Measurements from ENCODE around the gene FER. TPM values are rescaled to one million over a fixed set of nuclear protein-coding genes. Genes with fewer than 3 reads are reported as not detected.

FER gene
- total RNA-seq, 1 experiment from 2014 or later: 19.4 TPM

- Histone ChIP-seq H3F3A (ENCODE audit: low read length, unreplicated experiment) (no peaks in the 10 kb centered on the region), H3K27ac (ENCODE audit: low read length) (no peak overlapping the region), H3K79me2 (ENCODE audit: low read length) (no peaks in the 10 kb centered on the region), H3K9me2 (replicated peaks; ENCODE audit: low read length) (no peaks in the 10 kb centered on the region), H3K27me3 (ENCODE audit: low read length) (no peaks in the 10 kb centered on the region), H3K4me2 (ENCODE audit: low read length) (no peak overlapping the region), H3K36me3 (ENCODE audit: low read depth, low read length) (no peaks in the 10 kb centered on the region; the same call in 1 of the 2 replicates), H3K9me3 (ENCODE audit: low read length) (no peaks in the 10 kb centered on the region), H4K20me1 (ENCODE audit: low read length) (no peaks in the 10 kb centered on the region), H3K4me1 (ENCODE audit: insufficient read depth, low read length) (no peaks in the 10 kb centered on the region), H3K9ac (ENCODE audit: low read length) (no peak overlapping the region), H3K4me3 (ENCODE audit: low read length) (no peak overlapping the region), H2AFZ (ENCODE audit: low read length) (no peak overlapping the region)
- no TSS peak for BruUV-seq (replicated peaks)
- POLR2A ChIA-PET (ENCODE audit: unreplicated experiment): no interaction called here
- DNase-seq: no peak
- no peak for ATAC-seq
- CTCF ChIA-PET: no interaction called here
- intact Hi-C loops (cut with micrococcal nuclease): no loop called here
- TF ChIP-seq EZH2phosphoT487 (IDR thresholded peaks at IDR 0.05; ENCODE audit: borderline replicate concordance, low read length) (no peak), EZH2 (IDR thresholded peaks at IDR 0.05; ENCODE audit: low read length, unreplicated experiment) (no peak), CTCF (conservative IDR thresholded peaks at IDR 0.05; ENCODE audit: low read depth, low read length) (no peak)
These were observed 131.1 kb downstream of the FER start for GRCh38 chr5:108878756-108879155.

GRCh38 chr5:108881133-108881532 is 133.4 kb downstream of the FER start:
- TF ChIP-seq CTCF (conservative IDR thresholded peaks at IDR 0.05; ENCODE audit: low read depth, low read length) (no peak), EZH2 (IDR thresholded peaks at IDR 0.05; ENCODE audit: low read length, unreplicated experiment) (no peak), EZH2phosphoT487 (IDR thresholded peaks at IDR 0.05; ENCODE audit: borderline replicate concordance, low read length) (no peak)
- no peaks in the 10 kb centered on the region for H3K9me3 ChIP-seq (ENCODE audit: low read length)
- H3K79me2 ChIP-seq (ENCODE audit: low read length): no peaks in the 10 kb centered on the region
- no peak overlapping the region for H3K4me3 ChIP-seq (ENCODE audit: low read length)
- no peaks in the 10 kb centered on the region for H3K9me2 ChIP-seq (replicated peaks; ENCODE audit: low read length)
- H3K4me1 ChIP-seq (ENCODE audit: insufficient read depth, low read length): no peaks in the 10 kb centered on the region
- H4K20me1 ChIP-seq (ENCODE audit: low read length): no peaks in the 10 kb centered on the region
- no peak overlapping the region for H3K4me2 ChIP-seq (ENCODE audit: low read length)
- CTCF ChIA-PET: no interaction called here
- H3F3A ChIP-seq (ENCODE audit: low read length, unreplicated experiment): no peaks in the 10 kb centered on the region
- H3K36me3 ChIP-seq (ENCODE audit: low read depth, low read length): no peaks in the 10 kb centered on the region; the same call in 1 of the 2 replicates
- H3K9ac ChIP-seq (ENCODE audit: low read length): no peak overlapping the region
- no peaks in the 10 kb centered on the region for H3K27me3 ChIP-seq (ENCODE audit: low read length)
- POLR2A ChIA-PET (ENCODE audit: unreplicated experiment): no interaction called here
- ATAC-seq: no peak
- H2AFZ ChIP-seq (ENCODE audit: low read length): no peak overlapping the region
- intact Hi-C loops (cut with micrococcal nuclease): no loop called here
- no peak overlapping the region for H3K27ac ChIP-seq (ENCODE audit: low read length)
- BruUV-seq (replicated peaks): no TSS peak
- DNase-seq: no peak

GRCh38 chr5:108884736-108885135 is 137.0 kb downstream of the FER start:
- H3K9me3 ChIP-seq (ENCODE audit: low read length): no peaks in the 10 kb centered on the region
- no peaks in the 10 kb centered on the region for H3K4me1 ChIP-seq (ENCODE audit: insufficient read depth, low read length)
- H3K9me2 ChIP-seq (replicated peaks; ENCODE audit: low read length): no peaks in the 10 kb centered on the region
- H3K27me3 ChIP-seq (ENCODE audit: low read length): no peaks in the 10 kb centered on the region
- BruUV-seq (replicated peaks): no TSS peak
- no peak overlapping the region for H3K4me2 ChIP-seq (ENCODE audit: low read length)
- no peak overlapping the region for H2AFZ ChIP-seq (ENCODE audit: low read length)
- ChIA-PET CTCF (no interaction called here), POLR2A (ENCODE audit: unreplicated experiment) (no interaction called here)
- H3K9ac ChIP-seq (ENCODE audit: low read length): no peak overlapping the region
- no peaks in the 10 kb centered on the region; the same call in 1 of the 2 replicates for H3K36me3 ChIP-seq (ENCODE audit: low read depth, low read length)
- ATAC-seq (no peak), DNase-seq (no peak)
- H3K4me3 ChIP-seq (ENCODE audit: low read length): no peak overlapping the region
- H3K27ac ChIP-seq (ENCODE audit: low read length): no peak overlapping the region
- no peaks in the 10 kb centered on the region for H4K20me1 ChIP-seq (ENCODE audit: low read length)
- no peaks in the 10 kb centered on the region for H3K79me2 ChIP-seq (ENCODE audit: low read length)
- intact Hi-C loops (cut with micrococcal nuclease): no loop called here
- H3F3A ChIP-seq (ENCODE audit: low read length, unreplicated experiment): no peaks in the 10 kb centered on the region
- TF ChIP-seq EZH2phosphoT487 (IDR thresholded peaks at IDR 0.05; ENCODE audit: borderline replicate concordance, low read length) (no peak), EZH2 (IDR thresholded peaks at IDR 0.05; ENCODE audit: low read length, unreplicated experiment) (no peak), CTCF (conservative IDR thresholded peaks at IDR 0.05; ENCODE audit: low read depth, low read length) (no peak)
